Ascending aorta (tissue), 2 donors: ENCODE data around the gene MMUT. TPM values are rescaled to one million over a fixed set of nuclear protein-coding genes. Genes with fewer than 3 reads are reported as not detected.

Source experiments
- DNase-seq, 2 donors: peaks; one replicate each; pipeline ENCODE4 v3.0.0-alpha.2; 2019; ENCODE audit warnings: low spot score in 2 of 2
- H3K27ac ChIP-seq, 2 donors: fragments of 200-600 bp; sonication (generic); one replicate each; pipeline ENCODE4 v1.5.1; 2016 to 2017; ENCODE audit warnings: mild to moderate bottlenecking in 1 of 2
- H3K27me3 ChIP-seq: fragments of 200-600 bp; sonication (generic); one replicate; pipeline ENCODE4 v1.5.1; 2017
- H3K36me3 ChIP-seq, 2 donors: fragments of 200-600 bp; sonication (generic); one replicate each; pipeline ENCODE4 v1.5.1; 2016
- H3K4me1 ChIP-seq, 2 donors: fragments of 200-600 bp; sonication (generic); one replicate each; pipeline ENCODE4 v1.5.1; 2016 to 2017; ENCODE audit warnings: mild to moderate bottlenecking in 1 of 2
- H3K4me3 ChIP-seq, 2 donors: fragments of 200-600 bp; sonication (generic); one replicate each; pipeline ENCODE4 v1.5.1; 2016 to 2017; ENCODE audit warnings: mild to moderate bottlenecking in 1 of 2
- H3K9me3 ChIP-seq, 2 donors: fragments of 200-600 bp; sonication (generic); one replicate each; pipeline ENCODE4 v1.5.1; 2016
- CTCF ChIP-seq, 3 experiments: fragments of 200-600 bp in 2 of 3; fragments of 450-650 bp in 1 of 3; sonication (generic) in 2 of 3; IDR thresholded peaks; one replicate each; pipeline ENCODE4 v1.5.1; 2016 to 2019; ENCODE audit warnings: antibody characterized with exemption in 3 of 3, mild to moderate bottlenecking in 1 of 3, moderate library complexity in 1 of 3
- intact Hi-C: fragments of 100-400 bp; cut with DNase I; formaldehyde crosslinking; loops from one replicate; pipeline ENCODE4 v1.15.1; 2023
- total RNA-seq: library from RNA; depleted of rRNA; stranded (reverse); fragments of >200 nt; gene quantifications from one replicate; pipeline ENCODE4 v1.1.0, GENCODE V29; 2016

The MMUT gene
- total RNA-seq, 1 donor from 2014 or later, result 8.7 TPM

GRCh38 chr6:49454787-49455709 is 8.0 kb downstream of the MMUT start:
- peaks cover 29 to 65% of the 10 kb centered on the region in 2 donors for H3K36me3 ChIP-seq
- H3K9me3 ChIP-seq, result no peaks in the 10 kb centered on the region
- no peaks in the 10 kb centered on the region for H3K27me3 ChIP-seq
- no peak overlapping the region for H3K27ac ChIP-seq
- H3K4me3 ChIP-seq, result no peak overlapping the region
- intact Hi-C loops, result no loop called here
- no peak for DNase-seq
- peaks cover 0 to under 1% of the 10 kb centered on the region in 2 donors for H3K4me1 ChIP-seq
- no peak for TF ChIP-seq CTCF (IDR thresholded peaks at IDR 0.05)

GRCh38 chr6:49453221-49453620 is 9.8 kb downstream of the MMUT start:
- no peaks in the 10 kb centered on the region for H3K27me3 ChIP-seq
- H3K4me1 ChIP-seq, result no peaks in the 10 kb centered on the region
- no peak overlapping the region for H3K4me3 ChIP-seq
- H3K9me3 ChIP-seq, result no peaks in the 10 kb centered on the region
- no peak for TF ChIP-seq CTCF (IDR thresholded peaks at IDR 0.05)
- DNase-seq, result no peak
- intact Hi-C loops, result no loop called here
- H3K36me3 ChIP-seq, result peaks cover 44 to 78% of the 10 kb centered on the region in 2 donors
- no peak overlapping the region for H3K27ac ChIP-seq

GRCh38 chr6:49430866-49431265 is 32.2 kb downstream of the MMUT start:
- no peaks in the 10 kb centered on the region for H3K27me3 ChIP-seq
- no peaks in the 10 kb centered on the region for H3K4me1 ChIP-seq
- no peak overlapping the region for H3K27ac ChIP-seq
- DNase-seq, result no peak
- peaks cover 31 to 45% of the 10 kb centered on the region in 2 donors for H3K36me3 ChIP-seq
- intact Hi-C loops, result no loop called here
- H3K4me3 ChIP-seq, result no peak overlapping the region
- H3K9me3 ChIP-seq, result no peaks in the 10 kb centered on the region
- no peak for TF ChIP-seq CTCF (IDR thresholded peaks at IDR 0.05)

- Histone ChIP-seq H3K27me3 (no peaks in the 10 kb centered on the region), H3K27ac (no peak overlapping the region), H3K9me3 (no peaks in the 10 kb centered on the region), H3K4me3 (no peak overlapping the region), H3K4me1 (no peaks in the 10 kb centered on the region), H3K36me3 (peaks cover 26 to 38% of the 10 kb centered on the region in 2 donors)
- TF ChIP-seq CTCF (IDR thresholded peaks at IDR 0.05), result no peak
- intact Hi-C loops, result no loop called here
- DNase-seq, result no peak
Measured at GRCh38 chr6:49430187-49430586, 32.9 kb downstream of the MMUT start.

- H3K27ac ChIP-seq, result no peak overlapping the region
- H3K4me1 ChIP-seq, result no peaks in the 10 kb centered on the region
- no peak for DNase-seq
- TF ChIP-seq CTCF (IDR thresholded peaks at IDR 0.05), result no peak
- intact Hi-C loops, result no loop called here
- H3K36me3 ChIP-seq, result no peaks in the 10 kb centered on the region
- no peaks in the 10 kb centered on the region for H3K9me3 ChIP-seq
- no peak overlapping the region for H3K4me3 ChIP-seq
- no peaks in the 10 kb centered on the region for H3K27me3 ChIP-seq
Measured at GRCh38 chr6:49423817-49424216, 39.2 kb downstream of the MMUT start.
